Measurements from ENCODE around the gene SRPK3. TPM values are rescaled to one million over a fixed set of nuclear protein-coding genes. Genes with fewer than 3 reads are reported as not detected.

SRPK3 gene
- polyA plus RNA-seq, 1 donor (not counting 4 experiments of a cell fraction or from before 2014, with no cell fraction given), result 0.10 TPM

- Histone ChIP-seq H3K4me1 (ENCODE audit: control insufficient read depth, extremely low read depth, insufficient read depth, low read length) (peaks cover 7% of the 10 kb centered on the region), H3K4me2 (ENCODE audit: control insufficient read depth, extremely low read depth, insufficient read depth, low read depth, low read length) (no peak overlapping the region), H3K79me2 (ENCODE audit: control insufficient read depth, insufficient read depth, low read length) (no peaks in the 10 kb centered on the region), H3K36me3 (ENCODE audit: control insufficient read depth in 2 of 2, extremely low read depth in 1 of 2, insufficient read depth in 2 of 2, low read length in 2 of 2) (peaks cover 0 to 4% of the 10 kb centered on the region in 2 experiments), H2AFZ (ENCODE audit: control insufficient read depth, low read length) (no peak overlapping the region), H3K27ac (ENCODE audit: control insufficient read depth, insufficient read depth, low read length) (no peak overlapping the region), H3K9ac (ENCODE audit: control insufficient read depth, extremely low read depth, insufficient read depth, low read length) (no peak overlapping the region), H3K27me3 (ENCODE audit: control insufficient read depth, extremely low read depth, insufficient read depth, low read length) (no peaks in the 10 kb centered on the region), H3K9me1 (ENCODE audit: control insufficient read depth, extremely low read depth, insufficient read depth, low read length) (no peaks in the 10 kb centered on the region), H3K9me3 (ENCODE audit: control insufficient read depth, low read depth, low read length) (no peaks in the 10 kb centered on the region), H4K20me1 (ENCODE audit: control insufficient read depth, extremely low read depth, insufficient read depth, low read length) (no peaks in the 10 kb centered on the region), H3K4me3 (ENCODE audit: control insufficient read depth in 2 of 3, extremely low read depth in 1 of 3, insufficient read depth in 2 of 3, low read depth in 1 of 3, low read length in 3 of 3) (no peak overlapping the region)
- FAIRE-seq (no peak), DNase-seq (ENCODE audit: low read depth, low spot score) (no peak)
- dilution Hi-C loops (cut with MboI; ENCODE audit: extremely low pct_ligation_motif_present, low sequenced_read_pairs), result no loop called here
- no peak for TF ChIP-seq EZH2 (IDR thresholded peaks at IDR 0.05; ENCODE audit: low read length)
- TF ChIP-seq CTCF (optimal IDR thresholded peaks at IDR 0.05 in 1 of 3, IDR thresholded peaks at IDR 0.05 in 1 of 3, conservative IDR thresholded peaks at IDR 0.05 in 1 of 3; ENCODE audit: extremely low read depth in 1 of 3, insufficient read depth in 2 of 3, low read length in 3 of 3), result no peak
These were observed 2.7 kb upstream of the SRPK3 start for GRCh38 chrX:153778181-153778580.

GRCh38 chrX:153778684-153779101 lies 2.1 kb upstream of the SRPK3 start:
- H3K4me3 ChIP-seq (ENCODE audit: control insufficient read depth in 2 of 3, extremely low read depth in 1 of 3, insufficient read depth in 2 of 3, low read depth in 1 of 3, low read length in 3 of 3), result no peak overlapping the region
- H2AFZ ChIP-seq (ENCODE audit: control insufficient read depth, low read length), result no peak overlapping the region
- no peaks in the 10 kb centered on the region for H3K27me3 ChIP-seq (ENCODE audit: control insufficient read depth, extremely low read depth, insufficient read depth, low read length)
- no peak overlapping the region for H3K9ac ChIP-seq (ENCODE audit: control insufficient read depth, extremely low read depth, insufficient read depth, low read length)
- no peak overlapping the region for H3K27ac ChIP-seq (ENCODE audit: control insufficient read depth, insufficient read depth, low read length)
- no peaks in the 10 kb centered on the region for H3K9me1 ChIP-seq (ENCODE audit: control insufficient read depth, extremely low read depth, insufficient read depth, low read length)
- H3K4me2 ChIP-seq (ENCODE audit: control insufficient read depth, extremely low read depth, insufficient read depth, low read depth, low read length), result no peak overlapping the region
- peaks cover 0 to 4% of the 10 kb centered on the region in 2 experiments for H3K36me3 ChIP-seq (ENCODE audit: control insufficient read depth in 2 of 2, extremely low read depth in 1 of 2, insufficient read depth in 2 of 2, low read length in 2 of 2)
- dilution Hi-C loops (cut with MboI; ENCODE audit: extremely low pct_ligation_motif_present, low sequenced_read_pairs), result no loop called here
- DNase-seq (ENCODE audit: low read depth, low spot score), result peak; percentile 26
- no peak for FAIRE-seq
- no peaks in the 10 kb centered on the region for H3K79me2 ChIP-seq (ENCODE audit: control insufficient read depth, insufficient read depth, low read length)
- no peaks in the 10 kb centered on the region for H4K20me1 ChIP-seq (ENCODE audit: control insufficient read depth, extremely low read depth, insufficient read depth, low read length)
- H3K4me1 ChIP-seq (ENCODE audit: control insufficient read depth, extremely low read depth, insufficient read depth, low read length), result peaks cover 7% of the 10 kb centered on the region
- TF ChIP-seq EZH2 (IDR thresholded peaks at IDR 0.05; ENCODE audit: low read length) (no peak), CTCF (optimal IDR thresholded peaks at IDR 0.05 in 1 of 3, IDR thresholded peaks at IDR 0.05 in 1 of 3, conservative IDR thresholded peaks at IDR 0.05 in 1 of 3; ENCODE audit: extremely low read depth in 1 of 3, insufficient read depth in 2 of 3, low read length in 3 of 3) (peak in 2 of 3 experiments; percentile 15 to 21)
- no peaks in the 10 kb centered on the region for H3K9me3 ChIP-seq (ENCODE audit: control insufficient read depth, low read depth, low read length)

Measured in keratinocyte (primary cell).